ENCODE measurements around the gene SCPEP1. TPM values are rescaled to one million over a fixed set of nuclear protein-coding genes. Genes with fewer than 3 reads are reported as not detected.

The SCPEP1 gene
- total and polyA plus RNA-seq, 5 donors from 2014 or later = 14.5 to 24.9 (median 23.0) TPM

GRCh38 chr17:57004944-57005579 lies 27.1 kb downstream of the SCPEP1 start:
- H3K4me3 Mint-ChIP-seq = no peak overlapping the region
- DNase-seq (no peak), ATAC-seq (ENCODE audit: low read depth in 2 of 2) (no peak)
- H3K4me3 ChIP-seq (ENCODE audit: low read depth, low read length) = no peak overlapping the region
- no peaks in the 10 kb centered on the region for H3K27me3 ChIP-seq (ENCODE audit: control insufficient read depth, insufficient read depth, low read length)
- H3K27me3 Mint-ChIP-seq = peaks cover 10% of the 10 kb centered on the region
- H3K4me1 Mint-ChIP-seq = peaks cover 3% of the 10 kb centered on the region in 4 donors
- H3K9me3 Mint-ChIP-seq = no peaks in the 10 kb centered on the region
- H3K27ac Mint-ChIP-seq = no peak overlapping the region
- H3K36me3 Mint-ChIP-seq = peaks cover 22% of the 10 kb centered on the region
- H3K27ac ChIP-seq (ENCODE audit: insufficient read depth, low read length, poor library complexity, severe bottlenecking) = no peak overlapping the region
- H3K36me3 ChIP-seq (ENCODE audit: control insufficient read depth, insufficient read depth, low read length) = peaks cover 7% of the 10 kb centered on the region
- peaks cover 3% of the 10 kb centered on the region for H3K4me1 ChIP-seq (ENCODE audit: control insufficient read depth, insufficient read depth, low read length, poor library complexity, severe bottlenecking)
- H3K9me3 ChIP-seq (ENCODE audit: control insufficient read depth in 2 of 2, low read length in 2 of 2) = no peaks in the 10 kb centered on the region

DNA sequence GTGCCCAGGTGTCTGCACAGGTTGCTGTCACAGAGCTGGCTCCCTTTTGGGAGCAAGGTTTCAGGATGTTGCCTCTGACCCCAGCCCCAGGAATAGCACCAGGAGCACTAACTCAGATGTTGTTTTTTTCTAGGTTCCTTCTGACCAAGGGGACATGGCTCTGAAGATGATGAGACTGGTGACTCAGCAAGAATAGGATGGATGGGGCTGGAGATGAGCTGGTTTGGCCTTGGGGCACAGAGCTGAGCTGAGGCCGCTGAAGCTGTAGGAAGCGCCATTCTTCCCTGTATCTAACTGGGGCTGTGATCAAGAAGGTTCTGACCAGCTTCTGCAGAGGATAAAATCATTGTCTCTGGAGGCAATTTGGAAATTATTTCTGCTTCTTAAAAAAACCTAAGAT lies 28.1 kb downstream of the SCPEP1 start:
- DNase-seq = no peak
- Histone ChIP-seq H3K4me1 (ENCODE audit: control insufficient read depth, insufficient read depth, low read length, poor library complexity, severe bottlenecking) (peaks cover 7% of the 10 kb centered on the region), H3K9me3 (ENCODE audit: control insufficient read depth in 2 of 2, low read length in 2 of 2) (no peaks in the 10 kb centered on the region), H3K36me3 (ENCODE audit: control insufficient read depth, insufficient read depth, low read length) (peaks cover 5% of the 10 kb centered on the region), H3K27ac (ENCODE audit: insufficient read depth, low read length, poor library complexity, severe bottlenecking) (no peak overlapping the region), H3K4me3 (ENCODE audit: low read depth, low read length) (no peak overlapping the region), H3K27me3 (ENCODE audit: control insufficient read depth, insufficient read depth, low read length) (no peaks in the 10 kb centered on the region)
- Mint-ChIP-seq H3K27me3 (peaks cover 12% of the 10 kb centered on the region), H3K36me3 (peaks cover 17% of the 10 kb centered on the region), H3K9me3 (no peaks in the 10 kb centered on the region), H3K4me3 (no peak overlapping the region), H3K27ac (no peak overlapping the region), H3K4me1 (peaks cover 5 to 7% (median 6%) of the 10 kb centered on the region in 4 donors)
- ATAC-seq (ENCODE audit: low read depth in 2 of 2) = no peak

DNA sequence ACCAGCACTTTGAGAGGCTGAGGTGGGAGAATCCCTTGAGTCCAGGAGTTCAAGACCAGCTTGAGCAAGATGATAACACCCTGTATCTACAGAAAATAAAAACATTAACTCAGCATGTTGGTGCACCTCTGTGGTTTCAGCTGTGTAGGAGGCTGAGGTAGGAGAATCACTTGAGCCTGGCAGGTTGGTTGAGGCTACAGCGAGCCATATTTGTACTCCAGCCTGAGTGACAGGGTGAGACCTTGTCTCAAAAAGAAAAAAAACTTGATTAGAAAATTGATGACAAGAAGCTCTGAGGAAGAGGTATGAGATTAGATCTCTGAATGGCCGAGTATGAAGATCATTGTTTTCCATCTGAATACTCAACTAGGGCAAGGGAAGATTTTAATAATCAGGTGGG lies 31.0 kb downstream of the SCPEP1 start:
- H3K4me1 Mint-ChIP-seq = peaks cover 5 to 7% (median 6%) of the 10 kb centered on the region in 4 donors
- H3K4me1 ChIP-seq (ENCODE audit: control insufficient read depth, insufficient read depth, low read length, poor library complexity, severe bottlenecking) = peaks cover 7% of the 10 kb centered on the region
- no peak overlapping the region for H3K27ac ChIP-seq (ENCODE audit: insufficient read depth, low read length, poor library complexity, severe bottlenecking)
- H3K9me3 Mint-ChIP-seq = no peaks in the 10 kb centered on the region
- no peak overlapping the region for H3K4me3 Mint-ChIP-seq
- H3K36me3 ChIP-seq (ENCODE audit: control insufficient read depth, insufficient read depth, low read length) = no peaks in the 10 kb centered on the region
- no peaks in the 10 kb centered on the region for H3K9me3 ChIP-seq (ENCODE audit: control insufficient read depth in 2 of 2, low read length in 2 of 2)
- no peak overlapping the region for H3K4me3 ChIP-seq (ENCODE audit: low read depth, low read length)
- peaks cover 8% of the 10 kb centered on the region for H3K36me3 Mint-ChIP-seq
- ATAC-seq (ENCODE audit: low read depth in 2 of 2) = no peak
- DNase-seq = no peak
- peaks cover 17% of the 10 kb centered on the region for H3K27me3 Mint-ChIP-seq
- no peaks in the 10 kb centered on the region for H3K27me3 ChIP-seq (ENCODE audit: control insufficient read depth, insufficient read depth, low read length)
- peak overlapping the region in 1 of 3 donors; percentile 71 for H3K27ac Mint-ChIP-seq

GRCh38 chr17:57009737-57010445 lies 32.0 kb downstream of the SCPEP1 start:
- H3K4me3 ChIP-seq (ENCODE audit: low read depth, low read length) = peak overlapping the region; percentile 49

GRCh38 chr17:57010487-57010886 lies 32.6 kb downstream of the SCPEP1 start:
- H3K27ac Mint-ChIP-seq = peak overlapping the region in 1 of 3 donors; percentile 67
- peaks cover 17% of the 10 kb centered on the region for H3K27me3 Mint-ChIP-seq
- peaks cover 5 to 7% (median 6%) of the 10 kb centered on the region in 4 donors for H3K4me1 Mint-ChIP-seq
- peaks cover 5% of the 10 kb centered on the region for H3K36me3 Mint-ChIP-seq
- Histone ChIP-seq H3K9me3 (ENCODE audit: control insufficient read depth in 2 of 2, low read length in 2 of 2) (no peaks in the 10 kb centered on the region), H3K27me3 (ENCODE audit: control insufficient read depth, insufficient read depth, low read length) (no peaks in the 10 kb centered on the region), H3K4me1 (ENCODE audit: control insufficient read depth, insufficient read depth, low read length, poor library complexity, severe bottlenecking) (peaks cover 7% of the 10 kb centered on the region), H3K36me3 (ENCODE audit: control insufficient read depth, insufficient read depth, low read length) (no peaks in the 10 kb centered on the region), H3K4me3 (ENCODE audit: low read depth, low read length) (peak overlapping the region; percentile 49), H3K27ac (ENCODE audit: insufficient read depth, low read length, poor library complexity, severe bottlenecking) (no peak overlapping the region)
- DNase-seq (no peak), ATAC-seq (ENCODE audit: low read depth in 2 of 2) (peak in 1 of 2 donors; percentile 12)
- peak overlapping the region in 2 of 4 donors; percentile 10 to 56 for H3K4me3 Mint-ChIP-seq
- H3K9me3 Mint-ChIP-seq = no peaks in the 10 kb centered on the region

More at GRCh38 chr17:57009737-57010445, 32.0 kb downstream of the SCPEP1 start:
- Histone ChIP-seq H3K27me3 (ENCODE audit: control insufficient read depth, insufficient read depth, low read length) (no peaks in the 10 kb centered on the region), H3K36me3 (ENCODE audit: control insufficient read depth, insufficient read depth, low read length) (no peaks in the 10 kb centered on the region), H3K4me1 (ENCODE audit: control insufficient read depth, insufficient read depth, low read length, poor library complexity, severe bottlenecking) (peaks cover 7% of the 10 kb centered on the region), H3K27ac (ENCODE audit: insufficient read depth, low read length, poor library complexity, severe bottlenecking) (no peak overlapping the region), H3K9me3 (ENCODE audit: control insufficient read depth in 2 of 2, low read length in 2 of 2) (no peaks in the 10 kb centered on the region)
- peak; percentile 27 to 73 (median 49) for DNase-seq
- Mint-ChIP-seq H3K36me3 (peaks cover 8% of the 10 kb centered on the region), H3K4me1 (peaks cover 5 to 7% (median 6%) of the 10 kb centered on the region in 4 donors), H3K27ac (peak overlapping the region in 1 of 3 donors; percentile 3), H3K9me3 (no peaks in the 10 kb centered on the region), H3K27me3 (peaks cover 17% of the 10 kb centered on the region), H3K4me3 (peak overlapping the region in 2 of 4 donors; percentile 10 to 56)
- peak; percentile 86 to 88 for ATAC-seq (ENCODE audit: low read depth in 2 of 2)

GRCh38 chr17:57011491-57012015 lies 33.6 kb downstream of the SCPEP1 start:
- Histone ChIP-seq H3K36me3 (ENCODE audit: control insufficient read depth, insufficient read depth, low read length) (no peaks in the 10 kb centered on the region), H3K4me1 (ENCODE audit: control insufficient read depth, insufficient read depth, low read length, poor library complexity, severe bottlenecking) (peaks cover 7% of the 10 kb centered on the region), H3K27me3 (ENCODE audit: control insufficient read depth, insufficient read depth, low read length) (no peaks in the 10 kb centered on the region), H3K27ac (ENCODE audit: insufficient read depth, low read length, poor library complexity, severe bottlenecking) (no peak overlapping the region), H3K9me3 (ENCODE audit: control insufficient read depth in 2 of 2, low read length in 2 of 2) (no peaks in the 10 kb centered on the region), H3K4me3 (ENCODE audit: low read depth, low read length) (no peak overlapping the region)
- Mint-ChIP-seq H3K27ac (no peak overlapping the region), H3K4me1 (peaks cover 5 to 7% (median 6%) of the 10 kb centered on the region in 4 donors), H3K9me3 (no peaks in the 10 kb centered on the region), H3K36me3 (peaks cover 5% of the 10 kb centered on the region), H3K4me3 (no peak overlapping the region), H3K27me3 (peaks cover 22% of the 10 kb centered on the region)
- DNase-seq (no peak), ATAC-seq (ENCODE audit: low read depth in 2 of 2) (no peak)

DNA sequence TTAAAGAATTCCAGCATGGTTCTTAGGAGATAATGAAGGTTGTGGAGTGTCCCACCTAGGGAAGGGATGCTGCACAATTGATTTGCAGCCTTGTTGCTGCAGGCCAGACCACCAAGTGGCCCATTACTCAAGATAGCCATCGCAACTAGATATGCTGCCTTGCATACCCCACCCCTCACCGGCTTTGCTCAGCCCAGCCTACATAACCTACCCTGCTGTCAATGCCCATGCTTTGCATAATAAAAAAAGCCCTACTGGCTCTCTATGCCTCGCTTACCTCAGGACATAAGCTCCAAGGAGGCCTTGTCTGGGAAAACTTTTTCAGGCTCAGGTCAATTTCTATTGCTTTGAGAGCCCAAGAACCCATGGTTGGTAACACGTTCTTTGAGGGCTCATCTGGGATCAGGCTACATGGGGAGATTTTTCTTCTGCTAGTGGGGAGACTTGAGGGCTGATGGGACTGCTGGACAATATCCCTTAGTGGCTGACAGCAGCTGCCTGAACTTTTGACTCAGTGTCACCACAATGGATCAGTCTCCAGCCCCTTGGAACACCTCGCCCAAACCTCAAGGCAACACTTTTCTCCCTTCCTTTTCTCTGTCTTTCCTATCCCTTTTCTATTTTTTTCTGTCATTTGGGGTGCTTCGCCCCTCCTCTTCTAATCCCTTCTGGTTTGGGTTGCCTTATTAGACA lies 38.3 kb downstream of the SCPEP1 start:
- ATAC-seq (ENCODE audit: low read depth in 2 of 2) (no peak), DNase-seq (no peak)
- peaks cover 0 to 2% (median 0%) of the 10 kb centered on the region in 7 donors for H3K9me3 Mint-ChIP-seq
- H3K4me1 Mint-ChIP-seq = no peaks in the 10 kb centered on the region
- peak overlapping the region in 1 of 4 donors; percentile 4 for H3K4me3 Mint-ChIP-seq
- H3K36me3 Mint-ChIP-seq = no peaks in the 10 kb centered on the region
- H3K27me3 Mint-ChIP-seq = peaks cover 26% of the 10 kb centered on the region
- H3K36me3 ChIP-seq (ENCODE audit: control insufficient read depth, insufficient read depth, low read length) = no peaks in the 10 kb centered on the region
- H3K4me3 ChIP-seq (ENCODE audit: low read depth, low read length) = no peak overlapping the region
- H3K9me3 ChIP-seq (ENCODE audit: control insufficient read depth in 2 of 2, low read length in 2 of 2) = no peaks in the 10 kb centered on the region
- no peaks in the 10 kb centered on the region for H3K4me1 ChIP-seq (ENCODE audit: control insufficient read depth, insufficient read depth, low read length, poor library complexity, severe bottlenecking)
- H3K27me3 ChIP-seq (ENCODE audit: control insufficient read depth, insufficient read depth, low read length) = peaks cover 4% of the 10 kb centered on the region
- peak overlapping the region in 1 of 3 donors; percentile 64 for H3K27ac Mint-ChIP-seq
- no peak overlapping the region for H3K27ac ChIP-seq (ENCODE audit: insufficient read depth, low read length, poor library complexity, severe bottlenecking)

All from CD4-positive, CD25-positive, alpha-beta regulatory T cell (primary cell).